ENCODE measurements around the gene DIABLO.

DIABLO gene

DNA sequence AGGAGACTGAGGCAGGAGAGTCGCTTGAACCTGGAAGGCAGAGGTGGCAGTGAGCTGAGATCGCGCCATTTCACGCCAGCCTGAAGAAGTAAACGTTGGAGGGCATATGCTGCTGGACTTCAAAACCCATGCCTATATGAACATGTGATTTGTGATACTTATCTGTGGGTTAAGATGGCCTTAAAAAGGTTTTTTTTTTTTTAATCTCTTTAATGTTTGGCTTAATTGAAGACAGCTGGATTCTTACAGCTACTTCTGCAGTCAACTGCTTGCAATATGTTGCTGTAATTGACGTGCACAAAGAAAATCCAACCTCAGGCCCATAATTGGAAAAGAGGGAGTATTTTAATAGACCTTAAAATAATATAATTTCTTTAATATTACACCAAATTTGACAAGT lies 23.8 kb downstream of the DIABLO start:
- no peaks in the 10 kb centered on the region for H3K27me3 ChIP-seq (ENCODE audit: low read length)
- H4K20me1 ChIP-seq (ENCODE audit: low read depth, low read length): no peaks in the 10 kb centered on the region
- H3K36me3 ChIP-seq (ENCODE audit: low read length): no peaks in the 10 kb centered on the region
- H3K79me2 ChIP-seq (ENCODE audit: insufficient read depth, low read length): no peaks in the 10 kb centered on the region
- no peak overlapping the region for H2AFZ ChIP-seq (ENCODE audit: low read depth, low read length, severe bottlenecking)
- no peaks in the 10 kb centered on the region; the same call in 1 of the 2 replicates for H3F3A ChIP-seq (ENCODE audit: insufficient read depth)
- no peak overlapping the region for H3K27ac ChIP-seq (ENCODE audit: low read depth, low read length)
- H3K4me2 ChIP-seq (ENCODE audit: low read depth, low read length, poor library complexity, severe bottlenecking): no peak overlapping the region
- H3K9ac ChIP-seq (ENCODE audit: low read length): no peak overlapping the region
- no peaks in the 10 kb centered on the region for H3K9me2 ChIP-seq (replicated peaks; ENCODE audit: insufficient read depth, low read length)
- H3K4me3 ChIP-seq (ENCODE audit: insufficient read depth, low read length, poor library complexity, severe bottlenecking): no peak overlapping the region
- no peaks in the 10 kb centered on the region for H3K9me3 ChIP-seq (ENCODE audit: insufficient read depth, low read length)
- TF ChIP-seq EZH2phosphoT487 (conservative IDR thresholded peaks at IDR 0.05; ENCODE audit: low read length): no peak
- TF ChIP-seq, protein P1, sequence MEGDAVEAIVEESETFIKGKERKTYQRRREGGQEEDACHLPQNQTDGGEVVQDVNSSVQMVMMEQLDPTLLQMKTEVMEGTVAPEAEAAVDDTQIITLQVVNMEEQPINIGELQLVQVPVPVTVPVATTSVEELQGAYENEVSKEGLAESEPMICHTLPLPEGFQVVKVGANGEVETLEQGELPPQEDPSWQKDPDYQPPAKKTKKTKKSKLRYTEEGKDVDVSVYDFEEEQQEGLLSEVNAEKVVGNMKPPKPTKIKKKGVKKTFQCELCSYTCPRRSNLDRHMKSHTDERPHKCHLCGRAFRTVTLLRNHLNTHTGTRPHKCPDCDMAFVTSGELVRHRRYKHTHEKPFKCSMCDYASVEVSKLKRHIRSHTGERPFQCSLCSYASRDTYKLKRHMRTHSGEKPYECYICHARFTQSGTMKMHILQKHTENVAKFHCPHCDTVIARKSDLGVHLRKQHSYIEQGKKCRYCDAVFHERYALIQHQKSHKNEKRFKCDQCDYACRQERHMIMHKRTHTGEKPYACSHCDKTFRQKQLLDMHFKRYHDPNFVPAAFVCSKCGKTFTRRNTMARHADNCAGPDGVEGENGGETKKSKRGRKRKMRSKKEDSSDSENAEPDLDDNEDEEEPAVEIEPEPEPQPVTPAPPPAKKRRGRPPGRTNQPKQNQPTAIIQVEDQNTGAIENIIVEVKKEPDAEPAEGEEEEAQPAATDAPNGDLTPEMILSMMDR (IDR thresholded peaks at IDR 0.05; ENCODE audit: insufficient read depth, low read length, poor library complexity, severe bottlenecking): no peak

DNA sequence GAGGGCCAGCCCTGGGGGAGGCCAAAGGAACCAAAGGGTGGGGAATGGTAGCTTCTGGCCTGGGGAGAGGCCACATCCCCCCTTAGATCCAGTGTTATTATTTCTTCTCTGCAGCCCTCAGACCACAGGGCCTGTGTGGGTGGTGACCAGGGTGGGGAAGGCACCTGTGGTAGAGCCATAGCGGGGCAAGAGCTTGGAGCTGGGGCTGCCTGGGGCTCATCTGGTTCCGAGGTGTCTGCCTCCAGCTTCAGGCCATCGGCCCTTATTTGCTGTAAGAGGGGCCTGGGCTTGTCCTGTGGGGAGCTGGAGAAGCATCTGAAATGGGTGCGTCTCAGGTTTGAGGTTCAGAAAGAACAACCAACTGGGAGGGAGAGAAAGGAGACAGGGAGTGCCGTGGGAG lies 24.5 kb downstream of the DIABLO start:
- Histone ChIP-seq H3K36me3 (ENCODE audit: low read length) (no peaks in the 10 kb centered on the region), H3F3A (ENCODE audit: insufficient read depth) (no peaks in the 10 kb centered on the region; the same call in 1 of the 2 replicates), H3K9me3 (ENCODE audit: insufficient read depth, low read length) (no peaks in the 10 kb centered on the region), H3K27ac (ENCODE audit: low read depth, low read length) (no peak overlapping the region), H3K79me2 (ENCODE audit: insufficient read depth, low read length) (no peaks in the 10 kb centered on the region), H3K9ac (ENCODE audit: low read length) (no peak overlapping the region), H4K20me1 (ENCODE audit: low read depth, low read length) (no peaks in the 10 kb centered on the region), H3K4me2 (ENCODE audit: low read depth, low read length, poor library complexity, severe bottlenecking) (no peak overlapping the region), H3K27me3 (ENCODE audit: low read length) (no peaks in the 10 kb centered on the region), H3K9me2 (replicated peaks; ENCODE audit: insufficient read depth, low read length) (no peaks in the 10 kb centered on the region), H2AFZ (ENCODE audit: low read depth, low read length, severe bottlenecking) (no peak overlapping the region), H3K4me3 (ENCODE audit: insufficient read depth, low read length, poor library complexity, severe bottlenecking) (no peak overlapping the region)
- no peak for TF ChIP-seq EZH2phosphoT487 (conservative IDR thresholded peaks at IDR 0.05; ENCODE audit: low read length)
- TF ChIP-seq, protein P1 (IDR thresholded peaks at IDR 0.05; ENCODE audit: insufficient read depth, low read length, poor library complexity, severe bottlenecking): no peak

DNA sequence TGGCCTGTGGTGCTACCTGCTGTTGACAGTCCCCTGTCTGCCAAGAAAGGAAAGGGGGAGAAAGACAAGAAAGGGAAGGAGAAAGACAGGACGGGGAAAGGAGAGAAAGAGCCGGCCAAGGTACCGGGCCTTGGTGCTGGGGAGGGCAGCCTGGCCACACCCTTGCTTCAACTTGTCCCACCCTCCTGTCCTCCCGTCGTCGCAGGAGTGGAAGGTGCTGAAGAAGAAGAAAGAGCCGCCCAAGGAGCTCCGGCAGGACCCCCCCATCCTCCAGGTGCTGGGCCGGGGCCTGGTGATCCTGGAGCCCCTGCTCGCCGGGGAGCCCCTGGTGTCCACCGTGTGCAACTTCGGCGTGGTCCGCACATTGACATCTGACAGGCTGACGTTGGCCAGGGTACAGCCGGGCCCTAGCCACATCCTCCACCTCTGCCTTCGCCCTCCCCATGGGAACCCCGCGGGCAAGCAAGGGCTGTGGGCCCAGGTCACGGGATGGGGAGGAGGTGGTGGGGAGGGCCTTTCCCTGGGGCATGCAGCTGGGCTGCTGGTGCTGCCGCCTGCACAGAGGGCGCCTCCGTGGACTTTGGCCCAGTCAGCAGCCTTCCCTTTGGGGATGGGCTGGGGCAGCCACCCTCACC lies 25.2 kb downstream of the DIABLO start:
- no peak overlapping the region for H2AFZ ChIP-seq (ENCODE audit: low read depth, low read length, severe bottlenecking)
- H3K27ac ChIP-seq (ENCODE audit: low read depth, low read length): no peak overlapping the region

More for the DNA sequence above, 25.2 kb downstream of the DIABLO start:
- Histone ChIP-seq H3K27me3 (ENCODE audit: low read length) (no peaks in the 10 kb centered on the region), H3K36me3 (ENCODE audit: low read length) (no peaks in the 10 kb centered on the region), H3K4me2 (ENCODE audit: low read depth, low read length, poor library complexity, severe bottlenecking) (no peak overlapping the region), H3F3A (ENCODE audit: insufficient read depth) (no peaks in the 10 kb centered on the region; the same call in 1 of the 2 replicates), H4K20me1 (ENCODE audit: low read depth, low read length) (no peaks in the 10 kb centered on the region), H3K79me2 (ENCODE audit: insufficient read depth, low read length) (no peaks in the 10 kb centered on the region), H3K9me2 (replicated peaks; ENCODE audit: insufficient read depth, low read length) (no peaks in the 10 kb centered on the region), H3K9ac (ENCODE audit: low read length) (no peak overlapping the region), H3K4me3 (ENCODE audit: insufficient read depth, low read length, poor library complexity, severe bottlenecking) (no peak overlapping the region), H3K9me3 (ENCODE audit: insufficient read depth, low read length) (no peaks in the 10 kb centered on the region)
- TF ChIP-seq, protein P1 (IDR thresholded peaks at IDR 0.05; ENCODE audit: insufficient read depth, low read length, poor library complexity, severe bottlenecking): no peak
- no peak for TF ChIP-seq EZH2phosphoT487 (conservative IDR thresholded peaks at IDR 0.05; ENCODE audit: low read length)
